Measurements from ENCODE around the gene EHD3.

Gene EHD3

DNA sequence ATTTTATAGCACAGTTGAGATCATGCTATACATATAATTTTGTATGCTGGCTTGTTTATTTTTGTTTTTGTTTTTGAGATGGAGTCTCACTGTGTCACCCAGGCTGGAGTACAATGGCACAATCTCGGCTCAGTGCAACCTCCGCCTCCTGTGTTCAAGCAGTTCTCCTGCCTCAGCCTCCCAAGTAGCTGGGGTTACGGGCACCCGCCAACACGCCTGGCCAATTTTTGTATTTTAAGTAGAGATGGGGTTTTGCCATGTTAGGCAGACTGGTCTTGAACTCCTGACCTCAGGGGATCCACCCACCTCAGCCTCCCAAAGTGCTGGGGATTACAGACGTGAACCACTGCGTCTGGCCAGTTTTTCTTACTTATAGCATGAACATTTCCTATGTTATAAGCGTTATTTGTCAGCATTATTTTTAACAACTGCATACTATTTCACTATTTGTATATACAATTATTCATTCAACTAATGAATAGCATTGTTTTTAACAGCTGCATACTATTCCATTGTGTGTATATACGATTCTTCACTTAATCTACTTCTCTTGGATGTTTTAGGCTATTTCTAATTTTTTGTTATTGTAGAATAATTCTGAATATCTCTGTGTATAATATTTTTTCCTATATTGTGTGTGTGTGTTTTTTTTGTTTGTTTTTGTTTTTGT is 3.5 kb downstream of the EHD3 start:
- DNase-seq, result no peak

DNA sequence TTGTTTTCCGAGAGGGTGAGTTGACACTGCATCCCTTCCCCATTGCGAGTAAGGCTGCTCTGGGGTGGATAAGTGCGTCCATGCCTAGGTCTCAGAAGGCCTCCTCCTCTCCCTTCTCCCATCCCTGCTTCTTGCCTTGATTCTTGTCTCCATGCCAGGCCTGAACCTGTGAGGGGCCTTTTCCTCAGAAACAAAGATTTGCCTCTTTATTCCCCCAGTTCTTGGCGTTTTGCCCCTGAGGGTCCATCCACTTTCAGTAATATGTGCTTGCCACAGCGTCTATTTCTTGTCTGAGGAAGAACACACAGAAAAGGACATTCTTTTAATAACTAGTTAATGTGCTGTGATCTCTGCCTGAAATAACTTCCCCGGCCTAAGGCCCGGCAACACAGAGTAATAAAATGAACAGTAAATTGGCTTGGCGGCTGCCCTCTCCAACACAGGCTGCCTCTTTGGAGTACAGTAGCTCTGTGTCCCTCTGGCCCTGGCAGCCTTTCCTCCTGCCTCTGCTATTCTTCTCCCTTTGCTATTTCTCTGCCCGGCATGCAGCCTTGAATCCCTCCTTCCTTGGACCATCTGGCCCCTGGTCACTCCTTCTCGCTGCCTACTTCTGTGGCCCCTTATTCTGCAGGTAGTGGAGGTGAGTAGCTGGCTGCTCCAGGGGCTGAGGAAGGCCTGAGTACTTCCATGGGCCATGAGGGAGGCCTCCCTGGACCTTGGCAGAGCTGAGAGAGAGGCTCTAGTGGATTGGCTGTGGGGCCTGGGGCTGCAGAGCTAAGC is 4.4 kb downstream of the EHD3 start:
- DNase-seq, result no peak

GRCh38 chr2:31238906-31239592 is 5.1 kb downstream of the EHD3 start:
- no peak for DNase-seq

- DNase-seq, result no peak
These were observed 5.7 kb downstream of the EHD3 start for GRCh38 chr2:31239593-31240177.

DNA sequence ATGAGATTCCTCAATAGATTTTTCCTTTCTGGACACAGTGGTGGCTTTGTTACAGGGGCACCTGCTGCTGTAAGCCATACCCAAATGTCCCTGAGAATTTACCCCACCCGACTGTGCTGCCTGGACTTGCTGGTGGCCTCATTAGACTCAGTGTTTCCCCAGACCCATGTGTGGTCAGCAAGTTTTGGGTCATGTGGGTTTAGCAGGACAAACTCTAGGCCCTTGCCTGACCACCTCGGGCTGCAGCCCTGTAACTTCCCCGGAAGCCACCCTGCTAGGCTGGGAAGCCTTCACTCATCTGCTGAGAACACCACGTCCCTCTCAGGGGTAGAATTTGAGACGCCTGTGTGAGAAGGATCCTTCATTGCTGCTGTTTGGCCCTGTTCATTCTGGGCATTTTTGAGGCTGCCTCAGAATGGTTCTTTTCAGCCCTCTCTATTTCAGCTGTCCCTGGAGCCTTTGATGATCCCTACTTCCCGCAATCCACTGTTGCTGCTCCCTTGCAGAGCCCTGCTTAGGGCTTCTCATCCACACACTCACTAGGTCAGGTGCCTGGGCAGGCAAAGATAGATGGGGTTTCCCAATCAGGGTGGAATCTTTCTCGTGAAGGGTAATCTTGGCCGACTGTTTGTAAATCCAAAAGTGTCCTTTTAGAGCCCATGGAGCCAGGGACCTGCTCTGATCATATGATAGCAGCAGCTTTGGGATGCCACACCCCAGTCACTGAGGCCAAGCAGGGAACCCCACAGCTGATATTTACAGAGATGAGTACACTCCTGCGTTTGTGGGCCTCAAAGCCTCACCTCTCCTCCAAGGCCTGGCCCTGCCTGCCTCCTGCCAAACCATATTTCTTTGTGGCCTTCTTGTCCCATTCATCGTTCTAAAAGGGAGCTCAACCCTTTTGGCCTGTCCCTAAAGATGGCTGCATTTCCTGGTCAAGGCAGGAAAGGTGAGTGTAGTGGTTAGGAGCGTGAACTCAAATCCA is 6.7 kb downstream of the EHD3 start:
- DNase-seq, result no peak

DNA sequence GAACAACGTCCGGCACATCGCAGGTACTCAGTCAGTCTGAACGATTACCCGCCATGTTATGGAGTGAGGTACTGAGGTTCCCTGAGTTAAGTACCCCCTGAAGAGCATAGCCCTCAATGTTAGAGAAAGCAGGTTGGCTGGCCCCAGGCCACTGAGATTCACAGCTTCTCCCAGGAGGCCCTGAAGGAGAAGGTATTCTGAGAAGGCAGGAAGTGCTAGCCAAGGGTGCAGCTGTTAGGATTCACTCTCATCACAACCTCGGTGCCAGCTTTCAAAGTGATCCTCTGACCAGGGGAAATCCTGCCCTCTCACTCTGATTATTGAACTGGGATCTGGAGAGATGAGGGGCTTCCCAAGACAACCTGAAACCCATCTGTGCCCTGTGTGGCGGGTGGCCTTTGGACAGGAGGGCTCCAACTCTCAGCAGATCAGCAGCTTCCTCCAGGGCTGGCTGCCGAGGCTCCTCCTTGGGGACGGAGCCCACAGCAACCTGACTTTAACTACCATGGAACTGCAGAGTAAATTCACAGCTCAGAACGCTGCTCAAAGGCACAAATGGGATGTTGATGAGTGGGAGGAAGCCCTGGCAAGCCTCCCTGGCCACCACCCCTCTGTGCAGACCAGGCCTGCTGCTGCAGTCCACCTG is 7.8 kb downstream of the EHD3 start:
- DNase-seq, result no peak

DNA sequence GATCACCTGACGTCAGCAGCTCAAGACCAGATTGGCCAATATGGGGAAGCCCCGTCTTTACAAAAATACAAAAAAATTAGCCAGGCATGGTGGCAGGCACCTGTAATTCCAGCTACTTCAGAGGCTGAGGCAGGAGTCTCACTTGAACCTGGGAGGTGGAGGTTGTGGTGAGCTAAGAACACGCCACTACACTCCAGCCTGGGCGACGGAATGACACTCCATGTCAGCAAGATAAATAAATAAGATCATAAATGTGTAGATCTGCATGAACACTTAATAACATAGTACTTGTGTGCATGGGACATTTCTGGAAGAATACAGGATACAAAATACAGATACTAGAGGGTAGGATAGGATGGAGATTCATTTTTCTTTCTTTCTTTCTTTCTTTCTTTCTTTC is 9.1 kb downstream of the EHD3 start:
- no peak for DNase-seq

DNA sequence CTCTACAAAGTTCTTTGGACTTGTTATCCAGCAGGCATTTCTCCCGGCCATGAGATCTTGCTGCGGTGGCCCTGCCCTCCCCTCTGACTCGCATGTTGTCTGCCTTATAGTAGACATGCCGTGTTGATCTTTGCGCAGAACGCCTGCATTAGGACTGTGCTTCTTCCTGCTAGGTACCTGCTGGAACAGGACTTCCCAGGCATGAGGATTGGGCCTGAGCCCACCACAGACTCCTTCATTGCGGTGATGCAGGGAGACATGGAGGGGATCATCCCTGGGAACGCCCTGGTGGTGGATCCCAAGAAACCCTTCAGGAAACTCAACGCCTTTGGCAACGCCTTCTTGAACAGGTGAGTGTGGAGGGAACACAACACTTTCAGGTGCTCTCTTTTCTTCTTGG is 10.1 kb downstream of the EHD3 start:
- DNase-seq, result no peak

GRCh38 chr2:31246184-31246852 is 12.4 kb downstream of the EHD3 start:
- no peak for DNase-seq

GRCh38 chr2:31247711-31248110 is 13.8 kb downstream of the EHD3 start:
- no peak for DNase-seq

- no peak for DNase-seq
These were observed 14.2 kb downstream of the EHD3 start for GRCh38 chr2:31248139-31248538.

DNA sequence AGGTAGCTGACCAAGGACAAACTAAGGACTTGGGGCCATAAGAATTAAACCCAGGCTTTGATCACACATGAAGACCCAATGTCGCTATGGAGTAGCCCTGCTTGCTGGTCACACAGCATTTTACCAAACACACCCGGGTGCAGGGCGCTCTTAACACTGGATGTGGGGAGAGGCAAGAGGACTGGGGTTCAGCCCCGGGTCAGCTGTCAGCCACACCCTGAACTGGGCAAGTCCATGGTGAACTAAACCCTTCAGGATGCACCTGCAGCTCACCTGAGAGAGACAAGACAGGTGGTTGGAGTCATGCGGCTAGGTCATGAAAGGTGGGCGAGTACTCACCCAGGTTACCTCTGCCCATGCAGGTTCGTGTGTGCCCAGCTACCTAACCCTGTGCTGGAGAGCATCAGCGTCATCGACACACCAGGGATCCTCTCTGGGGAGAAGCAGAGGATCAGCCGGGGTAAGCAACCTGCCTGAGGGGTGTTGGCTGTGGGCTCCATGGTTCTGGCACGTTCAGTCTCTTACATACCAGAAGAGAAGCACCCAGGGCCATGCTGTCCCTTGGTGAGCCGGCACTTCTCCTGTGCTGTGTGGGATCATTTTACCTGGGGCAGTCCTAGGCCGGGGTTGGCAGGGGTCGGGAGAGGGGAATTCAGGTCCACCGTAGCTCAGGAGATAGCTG is 15.2 kb downstream of the EHD3 start:
- DNase-seq, result no peak

DNA sequence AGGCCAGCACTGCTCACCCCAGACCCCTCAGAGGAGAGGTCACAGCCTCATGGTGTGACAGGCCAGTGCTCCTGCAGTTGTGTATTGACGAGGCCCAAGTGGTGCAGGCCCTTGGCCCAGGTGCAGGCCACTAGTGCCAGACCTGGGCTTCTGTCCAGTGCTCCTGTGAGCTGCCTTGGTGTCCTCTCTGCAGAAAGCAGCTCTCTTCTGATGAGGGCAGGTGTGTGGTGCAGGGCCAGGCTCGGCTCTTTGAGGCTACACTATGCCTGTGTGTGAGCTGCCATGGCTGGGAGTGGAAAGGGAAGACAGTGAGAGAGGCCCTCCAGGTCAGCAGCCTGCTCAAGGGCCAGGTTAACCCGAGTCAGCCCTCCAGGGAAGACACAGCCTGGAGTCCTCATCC is 17.1 kb downstream of the EHD3 start:
- DNase-seq, result no peak

DNA sequence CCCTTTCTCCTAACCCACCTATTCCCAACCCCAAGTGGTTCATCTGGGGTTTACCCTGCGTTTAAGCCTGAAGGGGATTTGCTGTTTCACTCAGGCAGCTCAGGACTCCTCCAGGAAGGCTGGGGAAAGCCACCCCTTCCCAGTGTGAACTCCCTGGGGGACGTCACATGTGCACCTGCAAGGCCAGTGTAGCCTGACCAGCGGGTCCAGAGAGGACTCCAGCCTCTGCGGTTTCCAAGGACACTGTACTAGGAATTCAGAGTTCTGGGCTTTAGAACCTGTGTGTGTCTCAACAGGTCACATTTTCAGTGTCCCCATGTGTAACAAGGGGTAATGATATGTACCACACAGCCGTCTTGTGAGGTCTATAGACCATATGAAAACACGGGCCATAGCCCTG is 17.9 kb downstream of the EHD3 start:
- DNase-seq, result no peak

GRCh38 chr2:31253356-31254131 is 19.6 kb downstream of the EHD3 start:
- DNase-seq, result no peak

GRCh38 chr2:31254237-31255203 is 20.6 kb downstream of the EHD3 start:
- DNase-seq, result no peak

DNA sequence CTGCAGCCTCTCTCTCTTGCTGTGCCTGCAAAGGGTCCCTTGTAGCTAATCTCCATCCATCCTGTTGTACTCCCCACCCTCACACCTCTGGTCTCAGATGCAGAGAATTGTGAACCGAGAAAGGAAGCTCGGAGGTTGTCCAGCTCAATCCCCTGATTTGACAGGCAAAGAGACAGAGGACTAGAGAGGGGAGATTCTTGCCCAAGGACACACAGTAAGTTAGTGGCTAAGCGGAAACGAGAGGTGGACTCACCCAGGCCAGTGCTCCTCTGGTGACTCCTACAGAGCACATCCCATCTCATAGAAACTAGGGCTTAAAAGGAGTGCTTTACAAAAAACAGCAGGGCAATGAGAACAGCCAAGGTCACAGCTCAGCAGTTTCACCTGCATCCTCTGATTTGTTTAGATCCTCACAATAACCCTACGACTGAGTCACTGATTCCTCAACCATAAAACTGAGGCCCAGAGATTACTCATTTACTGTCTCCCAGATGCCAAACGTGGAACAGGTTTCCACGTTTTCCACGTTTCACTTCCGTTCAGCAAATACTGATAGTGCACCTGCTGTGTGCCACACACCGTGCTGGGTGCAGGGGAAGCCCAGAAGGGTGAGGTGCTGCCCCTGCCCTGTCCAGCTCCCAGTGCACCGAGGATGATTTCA is 22.1 kb downstream of the EHD3 start:
- DNase-seq, result no peak
